K562 (cell line): ENCODE measurements around the gene HELZ2.

Experiments used
- SMAD1 ChIP-seq: fragments of 150-350 bp; IDR thresholded peaks from 2 replicates; pipeline ENCODE4 v1.6.1; 2014; ENCODE audit warnings: low read length, low read depth; ENCODE audit not compliant: partially characterized antibody
- TF ChIP-seq, protein P1 (sequence below): sonication (generic); formaldehyde crosslinking; IDR thresholded peaks from 2 replicates; pipeline ENCODE4 v1.4.0; 2020; ENCODE audit warnings: mild to moderate bottlenecking, missing genetic modification reagents

DNA sequence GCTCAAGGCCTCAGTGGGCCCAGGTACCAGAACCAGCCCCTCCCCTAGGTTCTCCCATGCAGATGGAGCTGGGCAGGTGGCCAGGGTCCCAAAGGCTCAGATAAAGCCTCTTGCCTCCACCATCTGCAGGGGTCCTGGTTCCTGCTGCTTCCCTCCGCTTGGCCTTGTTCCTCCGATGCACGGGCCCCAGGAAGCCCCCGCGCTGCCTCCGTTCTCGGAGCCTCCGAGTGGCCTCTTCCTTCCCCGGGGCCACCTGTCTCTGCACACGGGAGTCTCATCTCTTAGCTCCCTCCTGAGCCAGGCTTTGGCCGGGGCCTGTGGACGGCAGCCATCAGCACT, 35.0 kb downstream of the HELZ2 start:
- TF ChIP-seq SMAD1 = no peak
- TF ChIP-seq, protein P1, sequence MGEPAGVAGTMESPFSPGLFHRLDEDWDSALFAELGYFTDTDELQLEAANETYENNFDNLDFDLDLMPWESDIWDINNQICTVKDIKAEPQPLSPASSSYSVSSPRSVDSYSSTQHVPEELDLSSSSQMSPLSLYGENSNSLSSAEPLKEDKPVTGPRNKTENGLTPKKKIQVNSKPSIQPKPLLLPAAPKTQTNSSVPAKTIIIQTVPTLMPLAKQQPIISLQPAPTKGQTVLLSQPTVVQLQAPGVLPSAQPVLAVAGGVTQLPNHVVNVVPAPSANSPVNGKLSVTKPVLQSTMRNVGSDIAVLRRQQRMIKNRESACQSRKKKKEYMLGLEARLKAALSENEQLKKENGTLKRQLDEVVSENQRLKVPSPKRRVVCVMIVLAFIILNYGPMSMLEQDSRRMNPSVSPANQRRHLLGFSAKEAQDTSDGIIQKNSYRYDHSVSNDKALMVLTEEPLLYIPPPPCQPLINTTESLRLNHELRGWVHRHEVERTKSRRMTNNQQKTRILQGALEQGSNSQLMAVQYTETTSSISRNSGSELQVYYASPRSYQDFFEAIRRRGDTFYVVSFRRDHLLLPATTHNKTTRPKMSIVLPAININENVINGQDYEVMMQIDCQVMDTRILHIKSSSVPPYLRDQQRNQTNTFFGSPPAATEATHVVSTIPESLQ (CRISPR knock-in tag) = no peak
